Skin of body (tissue), 2 donors: ENCODE data around the gene LAIR1. TPM values are rescaled to one million over a fixed set of nuclear protein-coding genes. Genes with fewer than 3 reads are reported as not detected.

Experiments used
- DNase-seq: peaks from one replicate; lab custom pipeline; 2025; lab: John Stamatoyannopoulos, UW
- total RNA-seq: library from RNA; depleted of rRNA; stranded (reverse); fragments of >200 nt; gene quantifications from one replicate; pipeline ENCODE4 v1.2.3, GENCODE V29; 2014

Gene LAIR1
- total RNA-seq, 1 donor from 2014 or later: 11.5 TPM

DNA sequence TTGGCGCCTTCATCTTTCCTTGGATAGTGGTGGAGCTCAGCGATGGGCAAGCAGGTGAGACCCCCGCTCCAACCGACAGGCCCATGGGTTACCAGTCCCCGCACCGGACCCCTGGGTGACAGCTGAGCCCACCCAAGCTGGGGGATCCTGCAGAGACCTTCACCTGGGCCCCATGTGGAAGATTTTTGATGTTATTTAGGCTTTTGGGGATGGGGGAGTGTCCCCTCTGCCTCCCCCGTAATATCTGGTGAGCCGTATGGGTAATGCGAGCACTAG is 46.8 kb downstream of the LAIR1 start:
- DNase-seq: no peak

DNA sequence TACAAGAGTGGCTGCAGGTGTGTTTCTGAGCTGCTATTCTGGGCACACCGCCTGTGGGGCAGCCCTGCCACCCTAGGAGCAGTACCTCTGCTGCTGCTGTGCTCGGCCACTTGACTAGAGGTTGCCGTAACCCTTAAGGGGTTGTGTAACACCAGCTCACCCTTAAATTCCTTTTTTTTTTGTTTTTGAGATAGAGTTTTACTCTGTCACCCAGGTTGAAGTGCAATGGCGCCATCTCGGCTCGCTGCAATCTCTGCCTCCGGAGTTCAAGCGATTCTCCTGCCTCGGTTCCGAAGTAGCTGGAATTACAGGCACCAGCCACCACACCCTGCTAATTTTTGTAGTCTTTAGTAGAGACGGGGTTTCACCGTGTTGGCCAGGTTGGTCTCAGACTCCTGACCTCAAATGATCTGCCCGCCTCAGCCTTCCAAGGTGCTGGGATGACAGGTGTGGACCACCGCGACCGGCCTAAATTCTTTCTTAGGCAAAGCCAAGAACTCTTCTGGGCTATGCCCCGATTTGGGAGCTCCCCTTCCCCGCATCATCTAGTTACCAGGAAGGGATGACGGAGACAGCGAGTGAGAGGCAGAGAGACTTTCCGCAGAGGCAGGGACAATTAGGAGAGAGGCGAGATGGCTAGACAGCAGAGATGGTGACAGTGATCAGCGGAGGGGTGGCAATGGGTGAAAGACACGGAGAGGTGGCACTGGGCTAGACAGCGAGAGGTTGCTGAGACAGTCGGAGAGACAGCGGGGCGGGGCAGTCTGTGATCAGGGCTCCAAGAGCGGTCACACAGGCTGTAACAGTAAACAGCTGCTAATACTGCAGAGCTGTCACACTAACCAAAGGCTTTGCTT is 47.4 kb downstream of the LAIR1 start:
- DNase-seq: no peak

DNA sequence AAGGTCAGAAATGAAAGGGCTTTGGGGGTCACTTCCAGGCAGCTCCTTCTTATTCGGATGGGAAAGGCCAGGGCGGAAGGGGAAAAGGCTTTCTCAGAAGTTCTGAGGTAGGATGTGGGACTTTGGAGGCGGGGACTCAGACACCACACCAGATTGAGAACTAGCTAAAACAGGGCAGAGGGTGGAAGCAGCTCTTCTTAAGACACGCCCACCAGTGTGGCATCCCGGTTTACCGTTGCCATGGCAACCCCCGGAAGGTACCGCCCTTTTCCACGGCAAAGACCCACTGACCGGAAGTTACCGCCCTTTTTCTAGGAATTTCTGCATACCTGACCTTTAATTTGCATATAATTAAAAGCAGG is 48.0 kb downstream of the LAIR1 start:
- DNase-seq: no peak

DNA sequence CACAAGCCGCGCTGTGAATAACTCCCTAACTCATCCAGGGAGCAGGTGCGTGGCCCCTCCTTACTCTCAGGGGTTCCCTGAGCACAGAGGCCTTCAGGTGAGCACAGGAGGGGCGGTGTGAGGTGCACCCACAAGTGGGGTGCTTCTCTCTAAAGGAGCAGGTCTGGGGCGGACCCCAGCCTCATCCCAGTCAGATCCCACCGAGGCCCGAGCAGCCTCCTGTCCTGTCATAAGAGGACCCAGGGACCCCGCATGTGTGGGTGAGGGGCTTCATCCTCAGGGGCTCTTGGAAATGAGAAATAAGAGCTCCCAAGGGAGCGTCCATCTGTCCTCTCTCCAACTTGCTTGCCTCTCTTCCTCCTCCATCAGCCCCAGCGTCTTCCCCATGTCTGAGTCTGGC is 48.8 kb downstream of the LAIR1 start:
- DNase-seq: no peak

DNA sequence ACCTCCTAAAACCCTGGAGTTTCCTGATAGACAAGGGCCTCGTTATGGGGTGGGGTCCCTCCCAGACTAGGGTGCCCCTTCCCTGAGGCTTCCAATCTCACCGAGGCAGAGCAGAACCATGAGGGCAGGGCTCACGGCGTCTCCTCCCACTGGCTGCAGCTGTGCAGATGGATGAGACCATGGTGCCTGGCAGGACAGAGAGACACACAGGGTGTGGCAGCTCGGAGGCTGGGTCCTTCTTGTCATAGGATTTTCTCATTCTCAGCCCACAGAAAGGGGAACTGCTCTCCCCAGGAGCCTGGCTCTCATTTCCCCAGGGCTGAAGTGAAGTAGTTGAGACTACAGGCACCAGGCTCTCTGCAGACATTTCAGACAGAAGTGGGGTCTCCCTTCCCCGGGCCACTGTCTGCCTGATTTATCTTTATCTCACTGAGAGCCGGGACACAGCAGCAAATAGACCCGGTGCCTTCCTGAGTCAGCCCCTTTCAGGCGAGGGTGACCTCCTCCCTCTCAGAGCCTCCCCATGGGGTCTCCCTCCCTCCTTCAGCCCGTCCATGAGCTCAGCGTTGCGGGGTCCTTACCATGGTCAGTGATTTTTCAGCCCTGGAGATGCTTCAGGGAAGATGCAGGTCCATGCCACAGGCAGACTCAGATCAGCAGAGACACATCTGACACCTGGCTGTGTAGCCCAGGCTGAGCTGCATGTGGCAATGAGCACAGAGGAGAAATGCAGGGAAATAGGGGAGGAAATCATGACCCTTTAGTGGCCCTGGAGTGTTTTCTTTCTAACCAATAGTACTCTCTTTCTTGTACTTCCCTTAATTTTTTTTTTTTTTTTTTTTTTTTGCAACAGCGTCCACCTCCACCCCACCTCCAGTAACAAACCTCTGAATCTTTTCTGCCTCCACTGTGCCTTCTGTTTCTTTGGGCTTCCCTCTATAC is 52.0 kb downstream of the LAIR1 start, which contains the start of gene LILRA5:
Gene LILRA5 (minus strand): TSS at position 731 of the 942 bp plus-strand sequence. CDS start 147 bp downstream, at position 584.
- no peak for DNase-seq

DNA sequence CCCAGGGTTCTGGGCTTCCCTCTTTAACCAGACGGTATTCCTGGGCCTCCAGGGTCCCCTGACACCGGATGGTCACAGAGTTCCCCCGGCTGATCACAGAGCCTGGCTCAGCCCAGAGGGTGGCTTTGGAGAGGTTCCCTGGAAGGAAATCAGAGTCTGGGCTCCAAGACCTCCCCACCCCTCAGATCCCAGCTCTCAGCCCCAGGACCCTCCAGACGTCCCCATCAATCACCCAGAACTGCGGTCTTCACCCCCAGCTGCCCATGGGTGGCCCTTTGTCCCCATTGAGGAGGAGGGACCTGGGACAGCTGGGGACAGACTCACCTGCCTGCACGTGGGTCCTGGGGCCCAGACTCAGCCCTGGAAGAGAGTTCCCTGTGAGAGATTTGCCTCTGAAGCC is 52.7 kb downstream of the LAIR1 start:
- no peak for DNase-seq

DNA sequence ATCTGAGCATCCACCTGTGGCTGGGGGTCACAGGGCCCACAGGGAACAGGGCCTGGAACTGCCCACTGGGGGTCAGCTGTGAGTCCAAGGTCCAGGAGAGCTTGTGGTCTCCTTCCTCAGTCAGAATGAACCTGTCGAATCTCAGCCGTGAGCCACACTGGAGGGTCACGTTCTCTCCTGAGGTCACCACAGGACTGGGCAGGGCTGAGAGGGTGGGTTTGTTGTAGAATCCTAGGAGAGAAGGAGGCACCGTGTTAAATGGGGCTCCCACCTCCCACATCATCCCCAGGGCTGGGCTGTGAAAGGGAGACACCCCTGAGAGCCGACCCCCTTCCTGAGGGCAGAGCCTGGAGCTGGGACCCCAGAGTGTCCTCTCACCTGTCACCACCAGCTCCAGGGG is 53.2 kb downstream of the LAIR1 start:
- no peak for DNase-seq

DNA sequence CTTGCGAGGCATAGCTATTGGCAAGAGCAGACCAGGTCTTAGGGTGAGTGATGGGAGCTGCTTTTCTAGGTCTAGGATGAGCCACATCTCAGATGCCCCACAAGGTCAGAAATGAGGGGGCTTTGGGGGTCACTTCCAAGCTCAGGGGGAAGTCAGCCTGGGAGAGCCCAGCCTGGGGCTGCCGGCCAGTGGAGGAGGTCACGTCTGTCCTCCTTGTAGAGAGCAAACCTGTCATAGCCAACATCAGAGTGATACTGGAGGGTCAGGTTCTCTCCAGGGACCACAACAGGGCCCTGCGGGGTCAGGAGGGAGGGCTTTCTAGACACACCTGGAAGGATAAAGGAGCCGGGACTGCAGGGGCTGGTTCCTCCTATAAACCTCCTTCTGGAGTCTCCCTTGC is 54.2 kb downstream of the LAIR1 start:
- no peak for DNase-seq

DNA sequence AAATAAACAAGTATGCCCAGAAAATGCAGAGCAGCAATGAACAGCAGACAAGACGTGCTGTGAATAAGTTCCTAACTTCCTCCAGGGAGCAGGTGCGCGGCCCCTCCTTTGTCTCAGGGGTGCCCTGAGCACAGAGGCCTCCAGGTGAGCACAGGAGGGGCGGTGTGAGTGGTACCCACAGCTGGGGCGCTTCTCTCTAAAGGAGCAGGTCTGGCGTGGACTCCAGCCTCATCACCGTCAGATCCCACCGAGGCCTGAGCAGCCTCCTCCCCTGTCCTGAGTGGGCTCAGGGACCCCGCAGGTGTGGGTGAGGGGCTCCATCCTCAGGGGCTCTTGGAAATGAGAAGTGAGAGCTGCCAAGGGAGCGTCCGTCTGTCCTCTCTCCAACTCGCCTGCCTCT is 54.9 kb downstream of the LAIR1 start:
- DNase-seq: no peak

DNA sequence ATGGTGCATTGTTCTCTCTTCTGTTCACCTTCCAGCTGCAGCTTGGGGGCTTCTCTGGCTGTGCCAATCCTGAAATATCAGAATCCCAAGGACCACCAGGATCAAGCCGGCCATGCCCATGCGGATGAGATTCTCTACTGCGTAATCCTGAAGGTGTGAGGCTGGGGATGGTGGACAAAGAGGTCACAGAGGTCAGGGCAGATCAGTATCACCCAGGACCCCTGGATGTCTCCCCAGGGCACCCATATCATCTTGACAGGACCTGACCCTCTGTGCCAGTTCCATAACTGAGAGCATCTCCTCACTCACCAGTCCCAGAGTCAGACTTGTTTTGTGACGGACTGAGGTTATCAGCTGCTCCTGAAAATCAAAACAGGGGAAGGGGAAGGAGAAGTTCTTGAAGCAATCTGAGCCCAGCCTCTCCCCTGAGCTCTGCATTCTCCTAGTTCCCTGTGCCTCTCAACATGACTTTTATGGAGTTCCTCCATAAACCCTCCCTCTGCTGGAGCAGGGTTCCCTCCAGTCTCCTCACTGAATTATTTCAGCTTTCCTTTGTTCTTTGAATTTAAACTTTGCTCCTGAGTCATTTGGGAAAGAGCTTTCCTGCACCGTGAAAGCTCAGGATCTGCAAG is 57.2 kb downstream of the LAIR1 start:
- DNase-seq: no peak

DNA sequence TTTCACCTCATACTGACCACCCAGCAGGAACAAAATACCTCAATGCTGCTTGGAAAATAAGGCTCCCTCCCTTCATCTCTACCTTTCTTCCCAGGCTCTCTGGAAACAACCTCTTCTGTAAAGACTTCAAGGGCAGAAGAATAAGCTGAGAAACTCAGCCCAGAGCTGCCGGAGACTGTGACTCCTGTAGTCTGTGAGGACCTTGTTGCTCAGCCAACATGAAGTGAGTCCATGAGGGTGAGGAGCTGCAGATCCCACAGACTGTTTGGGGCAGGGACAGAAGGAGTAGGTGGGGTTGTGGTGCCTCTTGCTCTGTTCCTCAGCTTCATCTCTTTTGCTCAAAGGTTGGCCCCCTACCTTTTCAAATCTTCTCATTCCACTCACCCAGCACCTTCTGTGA is 59.6 kb downstream of the LAIR1 start:
- DNase-seq: no peak

DNA sequence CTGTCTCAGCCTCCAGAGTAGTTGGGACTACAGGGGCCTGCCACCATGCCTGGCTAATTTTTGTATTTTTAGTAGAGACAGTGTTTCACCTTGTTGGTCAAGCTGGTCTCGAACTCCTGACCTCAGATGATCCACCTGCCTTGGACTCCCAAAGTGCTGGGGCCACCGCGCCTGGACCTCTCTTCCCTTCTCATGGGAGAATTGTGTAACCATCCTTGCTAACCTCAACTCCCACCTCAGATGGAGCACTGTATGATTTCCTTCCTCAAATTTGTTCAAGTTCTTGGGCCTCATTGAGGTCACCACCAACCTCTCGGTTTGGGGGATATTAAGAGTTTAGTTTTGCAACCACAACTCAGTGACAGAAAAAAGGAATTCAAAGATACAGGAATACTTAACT is 62.5 kb downstream of the LAIR1 start:
- DNase-seq: no peak

Other genes starting within 250 kb of the LAIR1 start
- 5.4 TPM for gene TFPT, start 249.3 kb downstream of the LAIR1 start, total RNA-seq
- 27.2 TPM for gene PRPF31, start 249.2 kb downstream of the LAIR1 start, total RNA-seq
- gene CNOT3, start 227.2 kb downstream of the LAIR1 start, total RNA-seq: 11.5 TPM
- gene LENG1, start 205.2 kb downstream of the LAIR1 start, total RNA-seq: 3.6 TPM
- gene TMC4, start 191.8 kb downstream of the LAIR1 start, total RNA-seq: 1.8 TPM
- 18.8 TPM for gene MBOAT7, start 175.4 kb downstream of the LAIR1 start, total RNA-seq
- 24.4 TPM for gene TSEN34, start 173.6 kb downstream of the LAIR1 start, total RNA-seq
- 3,109 TPM for gene RPS9, start 164.1 kb downstream of the LAIR1 start, total RNA-seq
- 4.2 TPM for gene LILRB3, start 141.9 kb downstream of the LAIR1 start, total RNA-seq
- gene LILRA6, start 122.1 kb downstream of the LAIR1 start, total RNA-seq: 1.4 TPM
- gene LILRB5, start 107.7 kb downstream of the LAIR1 start, total RNA-seq: 4.1 TPM
- gene LILRB2, start 83.8 kb downstream of the LAIR1 start, total RNA-seq: 1.5 TPM
- gene LILRA5, start 51.8 kb downstream of the LAIR1 start, total RNA-seq: 3.9 TPM
- gene LILRA4, start 25.8 kb downstream of the LAIR1 start, total RNA-seq: not detected
- gene TTYH1, start 50.5 kb upstream of the LAIR1 start, total RNA-seq: 9.2 TPM
- 48.5 TPM for gene LENG8, start 84.3 kb upstream of the LAIR1 start, total RNA-seq
- gene LENG9, start 98.8 kb upstream of the LAIR1 start, total RNA-seq: 1.7 TPM
- gene CDC42EP5, start 108.4 kb upstream of the LAIR1 start, total RNA-seq: 19.0 TPM
- not detected for gene LAIR2, start 137.9 kb upstream of the LAIR1 start, total RNA-seq
- gene LILRA2, start 208.9 kb upstream of the LAIR1 start, total RNA-seq: 1.1 TPM
- gene LILRA1, start 228.7 kb upstream of the LAIR1 start, total RNA-seq: not detected